ENCODE results near the gene PDLIM1.

GRCh38 chr10:95282107-95282506 is 8.7 kb downstream of the PDLIM1 start:
- TF ChIP-seq POLR2A (IDR thresholded peaks at IDR 0.05) = no peak
- TF ChIP-seq, protein P1, sequence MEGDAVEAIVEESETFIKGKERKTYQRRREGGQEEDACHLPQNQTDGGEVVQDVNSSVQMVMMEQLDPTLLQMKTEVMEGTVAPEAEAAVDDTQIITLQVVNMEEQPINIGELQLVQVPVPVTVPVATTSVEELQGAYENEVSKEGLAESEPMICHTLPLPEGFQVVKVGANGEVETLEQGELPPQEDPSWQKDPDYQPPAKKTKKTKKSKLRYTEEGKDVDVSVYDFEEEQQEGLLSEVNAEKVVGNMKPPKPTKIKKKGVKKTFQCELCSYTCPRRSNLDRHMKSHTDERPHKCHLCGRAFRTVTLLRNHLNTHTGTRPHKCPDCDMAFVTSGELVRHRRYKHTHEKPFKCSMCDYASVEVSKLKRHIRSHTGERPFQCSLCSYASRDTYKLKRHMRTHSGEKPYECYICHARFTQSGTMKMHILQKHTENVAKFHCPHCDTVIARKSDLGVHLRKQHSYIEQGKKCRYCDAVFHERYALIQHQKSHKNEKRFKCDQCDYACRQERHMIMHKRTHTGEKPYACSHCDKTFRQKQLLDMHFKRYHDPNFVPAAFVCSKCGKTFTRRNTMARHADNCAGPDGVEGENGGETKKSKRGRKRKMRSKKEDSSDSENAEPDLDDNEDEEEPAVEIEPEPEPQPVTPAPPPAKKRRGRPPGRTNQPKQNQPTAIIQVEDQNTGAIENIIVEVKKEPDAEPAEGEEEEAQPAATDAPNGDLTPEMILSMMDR (IDR thresholded peaks at IDR 0.05 in 8 of 11, conservative IDR thresholded peaks at IDR 0.05 in 3 of 11) = no peak
